HG02623 (cell line): ENCODE measurements around the gene PRDM15.
A peak's percentile ranks its signal among the peaks of the same experiment; 100 is the strongest.

ENCODE experiments used
- ATAC-seq: cut with Tn5 transposase; IDR thresholded peaks from one replicate; pipeline ENCODE4 v1.9.1; 2021; ENCODE audit warnings: moderate library complexity; ENCODE audit not compliant: unreplicated experiment

PRDM15 gene

DNA sequence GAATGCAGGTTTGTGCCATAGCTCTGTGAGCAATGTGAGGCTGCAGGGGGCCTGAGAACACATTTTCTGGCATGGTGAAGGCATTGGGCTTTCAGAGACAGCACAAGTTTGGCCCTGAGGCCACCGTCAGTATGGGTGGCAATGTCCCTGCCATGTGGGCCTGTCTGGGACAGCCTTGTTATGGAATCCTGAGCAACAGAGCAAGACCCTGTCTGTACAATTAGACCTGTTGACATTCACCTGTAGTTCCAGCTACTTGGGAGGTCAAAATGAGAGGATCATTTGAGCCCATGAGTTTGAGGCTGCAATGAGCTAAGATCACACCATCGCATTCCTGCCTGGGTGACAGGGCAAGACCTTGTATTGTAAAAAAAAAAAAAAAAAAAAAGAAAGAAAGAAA lies 35.6 kb downstream of the PRDM15 start:
- ATAC-seq = no peak

DNA sequence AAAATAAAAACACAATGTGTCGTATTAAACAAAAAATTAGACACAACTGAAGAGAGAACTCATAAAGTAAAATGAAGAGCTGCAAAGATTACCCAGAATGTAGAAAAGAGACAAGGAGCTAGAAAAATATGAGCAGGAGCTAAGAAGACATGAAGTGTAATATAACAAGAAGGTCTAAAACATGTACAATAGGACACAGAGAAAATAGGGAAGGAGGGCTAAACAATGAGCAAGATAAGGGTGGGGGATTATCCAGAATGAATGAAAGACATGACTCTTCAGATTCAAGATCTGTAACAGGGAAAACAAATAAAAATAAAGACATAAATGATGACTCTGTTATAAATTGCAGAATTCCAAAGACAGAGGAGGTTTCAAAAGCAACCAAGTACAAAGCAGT lies 38.3 kb downstream of the PRDM15 start:
- no peak for ATAC-seq

DNA sequence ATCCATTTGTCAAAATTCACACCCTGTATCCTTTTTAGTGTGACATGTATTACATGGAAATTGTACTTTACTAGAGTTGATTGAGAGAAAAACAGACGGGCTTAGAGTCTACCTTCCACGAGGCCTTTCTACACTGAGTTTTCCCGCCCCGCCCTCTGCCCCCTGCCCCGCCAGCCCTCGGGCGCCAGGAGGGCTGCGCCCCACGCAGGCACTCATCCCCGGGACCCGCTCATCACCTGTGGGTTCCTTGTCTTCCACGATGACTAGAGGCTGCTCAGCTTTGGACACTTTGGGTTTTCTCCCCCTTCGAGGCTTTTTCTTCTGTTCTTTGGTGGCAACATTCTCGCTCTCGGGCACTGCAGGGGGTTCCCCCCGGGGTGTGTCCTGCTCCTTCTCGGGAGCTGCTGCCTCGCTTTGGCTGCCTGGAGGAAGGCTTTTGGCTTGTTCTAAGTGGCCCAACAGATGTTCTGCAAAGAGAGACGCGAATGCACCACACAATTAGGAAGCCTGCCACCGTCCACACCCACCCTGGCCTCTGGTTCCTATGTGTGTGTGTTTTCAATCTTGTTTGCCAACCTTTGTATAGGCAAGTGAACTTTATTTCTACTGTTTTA lies 39.6 kb downstream of the PRDM15 start:
- ATAC-seq = no peak

DNA sequence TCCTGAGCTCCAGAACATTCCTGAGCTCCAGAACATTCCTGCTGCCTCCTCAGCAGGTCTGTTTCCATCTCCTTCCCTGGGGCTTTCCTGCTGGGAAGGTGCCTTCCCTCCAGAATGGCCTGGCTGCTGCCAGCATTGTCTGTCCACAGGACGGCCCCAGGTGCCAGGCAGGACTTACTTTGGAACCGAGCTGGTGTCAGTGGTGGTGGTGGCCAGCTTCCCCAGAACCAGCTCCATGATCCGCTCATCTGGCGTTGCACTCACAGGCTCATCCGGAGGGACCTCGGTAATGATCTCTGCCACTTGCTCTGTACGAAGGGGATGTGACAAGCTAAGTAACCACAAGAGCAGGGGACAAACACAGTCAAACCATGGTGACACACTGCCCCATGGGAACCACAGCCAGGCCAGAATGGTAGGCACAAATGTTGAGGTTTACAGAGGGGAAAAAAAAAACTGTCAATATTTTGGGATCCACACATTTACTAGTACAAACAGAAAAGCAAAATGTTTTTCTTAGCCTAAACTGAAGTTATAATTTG lies 41.3 kb downstream of the PRDM15 start:
- no peak for ATAC-seq

DNA sequence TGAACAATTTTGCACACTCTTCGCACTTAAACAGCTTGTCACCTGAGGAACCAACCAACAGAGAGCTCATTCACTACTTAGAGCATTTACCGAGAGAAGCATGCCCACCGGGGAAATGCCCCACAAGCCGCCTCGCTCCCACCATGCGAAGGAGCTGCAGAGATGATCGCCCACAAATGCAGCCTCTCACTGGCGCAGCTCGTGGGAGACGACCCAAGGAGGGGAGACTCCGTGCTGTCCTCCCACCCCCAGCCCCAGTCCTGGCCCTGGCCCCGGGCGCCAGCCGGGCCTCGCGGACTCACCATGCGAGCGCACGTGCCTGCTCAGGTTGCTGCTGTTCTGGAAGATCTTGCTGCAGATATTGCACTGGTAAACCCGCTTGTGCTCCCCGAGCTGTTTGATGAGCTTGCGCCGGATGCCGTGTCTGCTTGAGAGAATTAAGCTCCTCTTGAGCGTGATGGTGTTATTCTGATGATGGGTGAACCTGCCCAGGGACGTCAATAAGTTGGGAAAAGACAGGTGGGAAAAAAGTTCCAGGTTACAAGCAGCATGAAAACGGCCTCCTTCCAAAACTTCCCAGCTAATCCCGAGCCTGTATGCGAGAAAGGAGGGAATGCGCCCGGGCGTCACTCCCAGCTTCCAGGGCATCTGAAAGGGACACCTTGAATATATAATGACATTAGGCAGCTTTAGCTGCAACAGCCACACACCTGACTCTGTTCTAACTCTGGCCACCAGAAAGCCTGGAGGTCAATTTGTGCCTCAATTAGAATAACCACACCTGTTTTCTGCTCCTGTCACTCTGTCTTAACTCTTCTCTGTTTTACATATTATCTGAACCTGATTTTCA lies 42.8 kb downstream of the PRDM15 start:
- no peak for ATAC-seq

DNA sequence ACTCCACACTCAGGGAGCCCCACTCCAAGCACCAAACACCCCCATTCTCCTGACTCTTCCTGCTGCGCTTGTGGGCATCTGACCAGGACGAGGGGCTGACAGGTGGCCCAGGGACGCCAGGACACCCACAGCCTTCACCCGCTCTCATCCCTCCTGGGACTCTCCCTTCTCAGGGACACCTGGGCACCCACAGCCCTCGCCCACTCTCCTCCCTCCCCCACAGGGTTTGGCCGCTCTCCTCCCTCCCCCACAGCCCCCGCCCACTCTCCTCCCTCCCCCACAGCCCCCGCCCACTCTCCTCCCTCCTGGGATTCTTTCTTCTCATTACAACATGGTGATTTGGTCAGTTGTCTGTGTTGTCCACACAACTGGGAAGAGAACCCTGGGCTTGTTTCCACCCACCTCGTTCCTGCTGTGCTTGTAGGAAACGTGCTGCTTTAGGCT lies 43.4 kb downstream of the PRDM15 start:
- no peak for ATAC-seq

DNA sequence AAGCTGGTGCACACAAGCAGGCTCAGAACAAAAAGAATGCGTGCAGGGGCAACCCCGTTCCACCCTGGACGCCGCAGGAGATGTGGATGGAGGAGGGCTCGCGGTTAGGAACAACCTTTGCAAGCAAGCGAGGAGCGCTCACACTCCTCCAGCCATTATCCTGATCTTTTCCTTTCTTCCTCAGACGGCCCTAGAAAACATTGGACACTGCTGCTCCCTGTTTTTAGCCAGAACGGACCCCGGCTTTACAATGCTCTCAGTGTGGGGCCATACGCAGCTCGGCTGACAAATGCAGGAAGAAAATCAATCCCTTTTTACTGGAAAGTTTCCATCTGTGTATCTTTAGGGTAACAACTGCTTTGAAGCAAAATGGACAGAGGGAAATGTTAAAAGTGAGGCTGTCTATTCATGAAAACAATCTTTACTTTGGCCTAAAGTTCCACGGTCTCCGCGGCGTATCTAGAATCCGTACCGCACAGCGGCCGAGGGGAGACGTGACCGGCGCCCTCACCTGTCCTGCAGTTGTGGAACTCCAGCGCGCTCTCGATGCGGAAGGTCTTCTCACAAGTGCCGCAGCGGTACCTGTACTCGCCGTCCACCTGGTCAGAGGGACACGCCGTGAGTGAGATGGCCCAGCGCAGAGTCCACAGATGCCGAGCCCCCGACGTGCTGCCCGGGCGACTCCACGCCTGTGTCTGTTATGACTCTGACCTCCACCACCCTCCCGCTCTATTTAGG lies 44.0 kb downstream of the PRDM15 start:
- no peak for ATAC-seq

DNA sequence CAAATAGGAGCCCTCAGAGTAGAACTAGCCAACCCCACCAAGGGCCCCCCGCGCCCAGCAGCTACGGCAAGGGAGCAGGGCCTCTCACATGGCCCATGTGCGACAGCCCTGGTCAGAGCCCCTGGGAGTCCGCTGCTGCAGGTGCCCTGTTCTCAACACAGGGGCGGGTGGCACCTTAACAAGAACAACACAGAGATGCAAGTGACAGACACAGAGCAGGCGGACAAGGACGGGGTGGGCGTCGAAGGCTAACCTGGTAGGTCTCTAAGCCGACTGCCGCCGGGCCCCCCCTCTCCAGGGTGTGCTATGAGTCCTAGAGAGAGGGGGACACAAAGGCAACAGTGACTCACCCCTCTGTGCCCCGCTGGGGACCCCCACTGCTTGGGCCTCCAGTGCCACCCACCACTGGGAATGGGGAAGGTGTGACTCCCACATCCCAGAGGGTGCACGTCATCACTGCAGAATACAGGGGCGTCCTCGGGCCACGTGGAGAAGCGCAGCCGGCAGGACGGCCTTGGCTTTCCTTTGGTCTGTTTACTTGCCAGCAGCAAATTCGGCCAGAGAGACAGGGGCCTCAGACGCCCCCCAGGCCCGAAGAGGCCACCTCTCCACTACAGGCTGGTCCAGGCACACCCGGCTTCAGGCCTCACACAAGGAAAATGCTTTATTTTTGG lies 44.8 kb downstream of the PRDM15 start:
- ATAC-seq = no peak

DNA sequence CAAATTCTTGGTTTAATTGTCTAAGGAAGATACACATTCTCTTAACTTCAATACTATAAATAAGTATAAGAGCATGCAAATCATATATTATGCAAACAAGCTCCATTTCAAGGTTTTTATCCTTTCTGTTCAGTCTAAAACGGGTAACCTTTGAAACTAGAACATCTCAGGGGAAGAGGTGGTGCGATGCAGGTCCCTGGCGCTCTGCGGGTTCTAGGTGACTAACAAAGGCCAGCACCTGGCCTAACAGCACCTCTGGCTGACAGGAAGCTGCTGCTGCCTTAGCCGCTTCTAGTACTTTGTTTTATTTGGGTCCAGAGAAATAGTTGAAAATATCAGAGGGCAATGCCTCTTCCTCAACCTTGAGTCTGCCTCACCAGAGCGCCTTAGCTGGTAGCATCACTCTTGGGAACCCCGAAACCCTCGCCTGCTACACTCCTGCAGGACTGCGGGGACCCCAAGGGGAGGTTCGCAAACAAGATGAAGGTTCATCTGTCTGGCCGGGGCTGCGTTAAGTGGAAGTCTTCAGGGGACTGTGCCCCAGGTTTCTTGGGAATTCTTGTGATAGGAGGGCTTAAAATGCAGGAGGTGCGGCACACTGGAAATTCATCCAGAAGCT lies 45.5 kb downstream of the PRDM15 start:
- ATAC-seq = peak; percentile 60

DNA sequence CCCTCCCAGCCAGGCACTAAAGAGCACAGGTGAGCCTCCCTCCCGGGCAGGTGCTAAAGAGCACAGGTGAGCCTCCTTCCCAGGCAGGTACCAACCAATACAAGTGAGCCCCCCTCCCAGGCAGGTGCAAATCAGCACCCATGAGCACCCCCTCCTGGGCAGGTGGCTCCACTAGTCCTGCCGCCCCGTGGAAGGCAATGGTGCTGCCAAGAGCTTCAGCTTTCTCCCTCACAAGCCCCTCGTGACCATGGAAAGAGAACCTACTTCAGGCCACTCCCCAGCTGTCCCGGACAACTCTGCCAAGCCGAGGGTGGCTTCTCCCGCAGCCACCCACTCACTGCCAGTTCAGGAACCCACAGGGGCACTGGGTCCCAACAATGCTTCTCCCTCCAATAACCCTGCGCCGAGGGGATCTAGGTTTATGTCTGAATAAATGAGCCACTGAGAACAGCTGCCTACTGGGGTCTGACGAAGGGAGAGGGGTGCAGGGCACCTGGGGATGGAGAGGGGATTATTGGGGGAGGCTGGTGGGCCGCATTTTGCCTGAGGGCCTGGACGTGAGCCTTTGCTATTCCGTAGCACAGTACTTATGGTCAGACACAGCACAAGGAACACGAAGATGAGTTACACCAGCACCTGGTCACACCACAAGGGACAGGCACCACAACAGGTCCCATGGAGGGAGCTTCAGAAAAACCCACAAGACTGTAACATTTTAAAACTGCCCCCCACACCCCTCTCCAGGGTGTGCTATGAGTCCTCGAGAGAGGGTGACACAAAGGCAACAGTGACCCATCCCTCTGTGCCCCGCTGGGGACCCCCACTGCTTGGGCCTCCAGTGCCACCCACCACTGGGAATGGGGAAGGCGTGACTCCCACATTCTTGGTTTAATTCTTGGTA lies 46.3 kb downstream of the PRDM15 start:
- ATAC-seq = peak; percentile 35

DNA sequence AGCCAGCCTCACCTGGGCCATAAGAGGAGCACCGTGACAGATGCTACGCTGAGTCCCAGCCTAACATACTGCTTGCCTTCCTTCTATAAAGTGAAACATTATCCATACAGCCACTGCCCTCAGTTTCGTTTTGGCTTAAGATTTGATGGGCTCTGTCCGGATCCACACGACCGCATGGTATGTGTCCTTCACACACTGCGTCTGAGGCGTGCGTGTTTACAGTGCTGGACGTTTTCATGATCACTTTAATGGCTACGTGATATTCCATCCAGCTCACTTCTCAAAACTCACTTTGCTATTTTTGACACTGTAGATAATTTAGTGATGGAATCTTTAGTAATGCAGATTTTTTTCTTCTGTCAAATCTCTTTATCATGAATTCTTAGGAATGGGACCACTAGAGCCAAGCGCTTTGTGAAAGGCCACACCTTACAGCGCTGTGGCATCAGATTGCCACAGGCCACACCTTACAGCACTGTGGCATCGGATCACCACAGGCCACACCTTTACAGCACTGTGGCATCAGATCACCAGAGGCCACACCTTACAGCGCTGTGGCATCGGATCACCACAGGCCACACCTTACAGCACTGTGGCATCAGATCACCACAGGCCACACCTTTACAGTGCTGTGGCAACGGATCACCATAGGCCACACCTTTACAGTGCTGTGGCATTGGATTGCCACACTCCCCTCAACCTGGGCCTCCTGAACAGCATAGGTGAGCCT lies 47.1 kb downstream of the PRDM15 start:
- no peak for ATAC-seq

DNA sequence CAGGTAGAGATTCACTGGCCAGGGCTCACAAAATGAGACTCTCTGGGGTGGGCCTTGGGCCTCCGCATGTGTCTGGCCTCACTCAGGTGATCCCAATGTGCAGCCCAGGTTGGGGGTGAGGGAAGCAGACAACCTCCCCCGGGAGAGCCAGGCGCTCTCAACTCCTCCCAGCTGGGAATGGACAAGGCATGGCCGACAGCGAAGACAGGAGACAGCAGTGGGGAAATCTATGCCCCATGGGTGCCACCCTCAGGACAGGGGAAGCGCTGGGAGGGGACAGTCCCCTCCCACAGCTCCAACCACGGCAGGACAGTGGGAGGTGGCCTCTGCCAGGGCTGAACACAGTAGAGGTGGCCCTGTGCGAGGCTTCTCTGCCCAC lies 47.7 kb downstream of the PRDM15 start:
- ATAC-seq = no peak

DNA sequence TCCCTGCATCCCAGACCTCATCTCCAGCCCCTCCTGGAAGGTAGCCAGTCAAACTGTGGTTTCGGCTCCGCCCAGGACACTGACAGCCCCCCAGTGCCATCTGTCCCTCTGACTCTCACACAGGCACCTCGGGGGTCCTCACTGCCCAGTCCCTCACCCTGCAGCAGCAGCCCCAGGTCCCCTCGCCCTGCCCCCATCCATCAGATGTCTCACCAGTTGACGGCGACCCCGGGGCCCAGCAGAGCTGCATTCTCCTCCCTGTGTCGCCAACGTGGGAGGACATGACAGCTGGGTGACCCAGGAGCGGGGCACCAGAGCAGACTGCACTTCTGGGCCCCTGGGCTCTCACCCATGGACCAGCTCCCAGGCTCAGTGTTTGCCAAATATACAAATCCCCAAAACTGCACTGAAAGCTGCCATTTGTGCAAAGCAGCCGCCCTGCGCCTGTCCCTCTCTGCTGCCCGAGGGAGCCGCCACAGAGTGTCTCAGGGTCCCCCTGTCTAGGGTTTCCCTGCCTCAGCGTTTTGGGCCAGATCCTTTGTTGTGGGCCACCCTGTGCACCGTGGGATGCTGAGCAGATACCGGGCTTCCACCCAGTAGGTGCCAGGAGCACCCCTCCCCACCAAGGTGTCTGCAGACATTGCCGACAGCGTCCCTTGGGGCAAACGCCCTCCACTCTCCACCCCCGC lies 48.2 kb downstream of the PRDM15 start:
- ATAC-seq = no peak

DNA sequence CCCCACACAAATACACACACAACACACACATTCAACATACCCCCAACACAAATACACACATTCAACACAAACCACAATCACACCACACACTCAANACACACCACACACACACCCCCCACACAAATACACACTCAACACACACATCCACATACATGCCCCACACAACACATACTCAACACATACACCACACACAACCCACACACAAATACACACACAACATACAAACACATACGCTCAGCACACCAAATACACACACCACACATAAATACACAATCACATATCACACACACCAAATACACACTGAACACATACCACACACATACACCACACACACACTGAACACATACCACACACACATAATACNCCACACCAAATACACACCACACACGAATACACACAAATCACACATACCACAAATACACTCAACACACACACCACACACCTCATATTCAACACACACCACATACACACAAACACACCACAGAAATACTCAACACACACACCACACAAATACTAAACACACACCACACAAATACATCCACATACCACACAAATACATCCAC lies 48.9 kb downstream of the PRDM15 start:
- ATAC-seq = no peak

DNA sequence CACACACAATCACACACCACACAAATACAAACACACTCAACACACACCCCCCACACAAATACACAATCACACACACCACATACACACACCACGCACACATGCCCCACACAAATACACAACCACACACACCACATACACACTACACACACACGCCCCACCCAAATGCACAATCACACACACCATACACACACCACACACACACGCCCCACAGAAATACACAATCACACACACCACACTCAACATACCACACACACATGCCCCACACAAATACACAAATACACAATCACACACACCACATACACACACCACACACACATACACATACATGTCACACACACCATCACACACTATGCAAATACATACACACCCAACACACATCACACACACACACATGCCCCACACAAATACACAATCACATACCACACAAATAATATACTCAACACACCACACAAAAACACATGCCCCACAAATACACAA lies 50.2 kb downstream of the PRDM15 start:
- ATAC-seq = no peak

DNA sequence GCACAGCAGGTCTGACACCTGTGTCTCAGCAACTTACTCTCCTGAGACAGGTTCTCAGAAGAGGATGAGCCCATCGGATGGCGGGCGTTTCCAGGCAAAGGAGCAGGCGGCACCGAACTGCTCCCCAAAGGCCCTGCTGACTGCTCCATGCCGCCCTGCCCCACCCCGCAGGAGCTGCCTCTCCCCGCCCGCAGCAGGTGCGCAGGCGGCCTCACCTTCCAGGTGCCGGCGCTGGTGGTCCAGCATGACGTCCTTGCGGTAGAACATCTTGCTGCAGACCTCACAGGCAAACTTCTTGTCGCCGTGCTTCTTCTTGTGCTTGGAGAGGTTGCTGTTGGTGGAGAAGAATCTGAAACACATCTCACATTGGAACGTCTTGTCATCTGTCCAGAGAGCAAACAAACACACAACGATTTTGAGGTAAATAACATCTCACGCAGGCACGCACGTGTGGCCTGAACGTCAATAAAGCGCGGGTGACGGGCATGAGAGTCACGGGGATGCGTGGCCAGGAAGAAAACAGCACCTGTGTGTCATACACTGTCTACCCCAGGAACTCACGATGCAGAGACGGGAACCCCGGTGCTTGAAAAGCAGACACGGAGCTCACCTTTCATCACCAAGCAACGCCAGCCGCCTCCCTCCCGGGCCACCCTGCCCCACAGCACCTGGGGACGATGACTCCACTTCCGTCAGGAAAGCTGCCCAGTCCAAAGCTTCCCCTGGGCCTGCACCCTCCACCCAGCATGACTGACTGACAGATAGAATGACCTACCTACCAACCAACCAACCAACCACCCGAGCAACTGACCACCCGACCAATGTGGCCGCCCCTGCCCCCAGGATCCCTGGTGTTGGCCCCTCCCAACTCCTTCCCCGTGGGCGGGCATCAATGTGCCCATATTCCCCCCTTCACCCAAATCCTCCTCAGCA lies 50.9 kb downstream of the PRDM15 start:
- ATAC-seq = no peak

DNA sequence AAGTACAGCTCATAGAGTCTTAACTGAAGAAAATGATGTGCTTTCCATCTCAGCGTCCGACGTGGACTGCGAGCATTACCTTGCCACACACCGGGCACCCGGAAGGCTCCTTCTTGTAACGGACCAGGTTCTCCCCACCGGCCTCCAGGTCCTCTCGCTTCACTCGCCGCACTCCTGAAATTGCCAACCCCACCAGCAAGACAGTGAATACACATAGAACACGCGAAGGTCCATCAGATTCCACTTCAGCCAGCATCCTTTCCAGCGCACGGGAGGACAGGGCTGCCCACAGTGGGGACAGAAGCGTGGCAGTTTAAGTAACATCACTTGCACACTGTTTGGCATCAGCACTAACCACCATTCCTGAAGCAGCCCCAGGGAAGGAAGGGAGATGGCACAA lies 53.3 kb downstream of the PRDM15 start:
- ATAC-seq = no peak
